GM12875 (cell line): ENCODE results near the gene KCNJ5.

ENCODE experiments used
- H3K4me3 ChIP-seq: one replicate; pipeline ENCODE4 v1.5.1; 2011; ENCODE audit warnings: low read depth, low read length, control low read depth
- CTCF ChIP-seq: IDR thresholded peaks from 2 replicates; pipeline ENCODE4 v1.5.1; 2011; ENCODE audit warnings: low read depth, mild to moderate bottlenecking, control low read depth, inconsistent platforms, low read length, moderate library complexity, borderline replicate concordance; ENCODE audit not compliant: insufficient read depth

KCNJ5 gene

GRCh38 chr11:128949791-128950454 lies 58.8 kb downstream of the KCNJ5 start:
- no peak overlapping the region for H3K4me3 ChIP-seq
- TF ChIP-seq CTCF = no peak

GRCh38 chr11:128953151-128953550 lies 62.0 kb downstream of the KCNJ5 start:
- H3K4me3 ChIP-seq = no peak overlapping the region
- no peak for TF ChIP-seq CTCF

GRCh38 chr11:128955636-128956035 lies 64.5 kb downstream of the KCNJ5 start:
- no peak overlapping the region for H3K4me3 ChIP-seq

GRCh38 chr11:128956401-128957201 lies 65.4 kb downstream of the KCNJ5 start:
- no peak overlapping the region for H3K4me3 ChIP-seq
- TF ChIP-seq CTCF = peak; percentile 47; the same call in 1 of the 2 replicates

More at GRCh38 chr11:128955636-128956035, 64.5 kb downstream of the KCNJ5 start:
- no peak for TF ChIP-seq CTCF

- H3K4me3 ChIP-seq = no peak overlapping the region
- no peak for TF ChIP-seq CTCF
These were observed 66.0 kb downstream of the KCNJ5 start for GRCh38 chr11:128957202-128957482.

GRCh38 chr11:128961645-128962044 lies 70.5 kb downstream of the KCNJ5 start:
- no peak overlapping the region for H3K4me3 ChIP-seq
- TF ChIP-seq CTCF = no peak

- no peak overlapping the region for H3K4me3 ChIP-seq
- no peak for TF ChIP-seq CTCF
These were observed 71.7 kb downstream of the KCNJ5 start for GRCh38 chr11:128962896-128963295.
